Tibial artery (tissue), 4 donors: ENCODE measurements around the gene ARID2.

Experiments
- DNase-seq, 2 donors: peaks; one replicate each; pipeline ENCODE4 v3.0.0-alpha.2; 2019
- H3K27ac ChIP-seq, 2 donors: fragments of 200-600 bp; sonication (generic) in 1 of 2; 1 replicate in 1 of 2; 2 replicates in 1 of 2; pipeline ENCODE4 v1.5.1; 2018 to 2019; ENCODE audit warnings: mild to moderate bottlenecking in 1 of 2
- H3K27me3 ChIP-seq, 2 donors: fragments of 200-600 bp; sonication (generic) in 1 of 2; one replicate each; pipeline versions ENCODE4 v1.5.1 to v1.6.0; 2016 to 2019
- H3K36me3 ChIP-seq, 3 donors: fragments of 200-600 bp; sonication (generic) in 2 of 3; one replicate each; pipeline ENCODE4 v1.5.1; 2016 to 2019; ENCODE audit warnings: mild to moderate bottlenecking in 2 of 3
- H3K4me1 ChIP-seq, 4 donors: fragments of 200-600 bp; sonication (generic) in 2 of 4; 1 replicate in 3 of 4; 2 replicates in 1 of 4; pipeline ENCODE4 v1.5.1; 2016 to 2019
- H3K4me3 ChIP-seq, 2 donors: fragments of 200-600 bp; sonication (generic) in 1 of 2; 1 replicate in 1 of 2; 2 replicates in 1 of 2; pipeline ENCODE4 v1.5.1; 2018 to 2019; ENCODE audit warnings: mild to moderate bottlenecking in 2 of 2
- H3K9me3 ChIP-seq, 3 donors: fragments of 200-600 bp; sonication (generic) in 1 of 3; one replicate each; pipeline ENCODE4 v1.5.1; 2016 to 2019
- CTCF ChIP-seq, 2 experiments: fragments of 200-600 bp in 1 of 2; fragments of 450-650 bp in 1 of 2; IDR thresholded peaks; one replicate each; pipeline ENCODE4 v1.5.1; 2017 to 2019; ENCODE audit warnings: antibody characterized with exemption in 2 of 2, mild to moderate bottlenecking in 1 of 2, moderate library complexity in 1 of 2
- intact Hi-C: fragments of 100-400 bp; cut with DNase I; formaldehyde crosslinking; loops from one replicate; pipeline ENCODE4 v1.15.0; 2023; ENCODE audit warnings: low total_unique reads

The ARID2 gene

DNA sequence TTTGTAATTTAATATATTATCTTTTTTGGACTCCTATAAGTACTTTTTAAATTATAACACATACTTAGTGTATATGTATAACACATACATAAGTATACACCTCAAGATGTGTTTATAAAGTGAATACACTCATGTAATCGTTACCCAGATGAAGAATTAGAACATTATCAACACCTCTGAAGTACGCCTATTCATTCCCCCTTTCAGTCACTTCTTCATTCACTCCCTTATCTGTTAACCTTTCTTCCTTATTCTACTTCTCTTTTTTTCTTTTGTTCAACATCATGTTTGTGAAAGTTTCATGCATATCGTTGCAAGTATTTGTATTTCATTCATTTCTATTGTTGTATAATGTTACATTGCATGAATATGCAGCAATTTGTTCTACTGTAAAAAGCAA, 98.5 kb downstream of the ARID2 start:
- no peak for TF ChIP-seq CTCF (IDR thresholded peaks at IDR 0.05)
- Histone ChIP-seq H3K27me3 (no peaks in the 10 kb centered on the region), H3K9me3 (no peaks in the 10 kb centered on the region), H3K27ac (no peak overlapping the region), H3K4me1 (no peaks in the 10 kb centered on the region), H3K36me3 (peaks cover 0 to 19% (median 1%) of the 10 kb centered on the region in 3 donors), H3K4me3 (no peak overlapping the region)
- no peak for DNase-seq
- intact Hi-C loops, result no loop called here

GRCh38 chr12:45828402-45828801, 98.9 kb downstream of the ARID2 start:
- intact Hi-C loops, result no loop called here
- Histone ChIP-seq H3K27ac (no peak overlapping the region), H3K4me1 (no peaks in the 10 kb centered on the region), H3K36me3 (peaks cover 0 to 16% (median 0%) of the 10 kb centered on the region in 3 donors), H3K27me3 (no peaks in the 10 kb centered on the region), H3K9me3 (no peaks in the 10 kb centered on the region), H3K4me3 (no peak overlapping the region)
- DNase-seq, result no peak
- no peak for TF ChIP-seq CTCF (IDR thresholded peaks at IDR 0.05)

GRCh38 chr12:45831590-45831989, 102.1 kb downstream of the ARID2 start:
- H3K4me1 ChIP-seq, result no peaks in the 10 kb centered on the region
- H3K27ac ChIP-seq, result no peak overlapping the region
- no peak for TF ChIP-seq CTCF (IDR thresholded peaks at IDR 0.05)
- no peak overlapping the region for H3K4me3 ChIP-seq
- peaks cover 0 to 11% (median 2%) of the 10 kb centered on the region in 3 donors for H3K36me3 ChIP-seq
- H3K27me3 ChIP-seq, result no peaks in the 10 kb centered on the region
- H3K9me3 ChIP-seq, result no peaks in the 10 kb centered on the region
- intact Hi-C loops, result no loop called here
- no peak for DNase-seq

- no peak for TF ChIP-seq CTCF (IDR thresholded peaks at IDR 0.05)
- H3K9me3 ChIP-seq, result no peaks in the 10 kb centered on the region
- intact Hi-C loops, result no loop called here
- no peaks in the 10 kb centered on the region for H3K4me1 ChIP-seq
- no peaks in the 10 kb centered on the region for H3K27me3 ChIP-seq
- H3K36me3 ChIP-seq, result peaks cover 14 to 18% (median 18%) of the 10 kb centered on the region in 3 donors
- no peak overlapping the region for H3K4me3 ChIP-seq
- H3K27ac ChIP-seq, result no peak overlapping the region
- no peak for DNase-seq
These were observed 103.9 kb downstream of the ARID2 start for GRCh38 chr12:45833401-45833800.

- Histone ChIP-seq H3K9me3 (no peaks in the 10 kb centered on the region), H3K4me1 (peaks cover 0 to 5% (median 0%) of the 10 kb centered on the region in 4 donors), H3K4me3 (no peak overlapping the region), H3K27me3 (no peaks in the 10 kb centered on the region), H3K27ac (no peak overlapping the region), H3K36me3 (peaks cover 20 to 27% (median 26%) of the 10 kb centered on the region in 3 donors)
- intact Hi-C loops, result no loop called here
- TF ChIP-seq CTCF (IDR thresholded peaks at IDR 0.05), result no peak
- DNase-seq, result no peak
These were observed 105.3 kb downstream of the ARID2 start for GRCh38 chr12:45834809-45835208.

GRCh38 chr12:45839917-45840316, 110.4 kb downstream of the ARID2 start:
- intact Hi-C loops, result no loop called here

More at GRCh38 chr12:45839917-45840316, 110.4 kb downstream of the ARID2 start:
- Histone ChIP-seq H3K36me3 (peaks cover 20 to 54% (median 37%) of the 10 kb centered on the region in 3 donors), H3K4me1 (peaks cover 0 to 5% (median 0%) of the 10 kb centered on the region in 4 donors), H3K9me3 (no peaks in the 10 kb centered on the region), H3K27me3 (no peaks in the 10 kb centered on the region), H3K4me3 (no peak overlapping the region), H3K27ac (no peak overlapping the region)
- no peak for TF ChIP-seq CTCF (IDR thresholded peaks at IDR 0.05)
- no peak for DNase-seq
